Measurements from ENCODE around the gene OMP.
A peak's percentile ranks its signal among the peaks of the same experiment; 100 is the strongest.

OMP gene

GRCh38 chr11:77135069-77135468 lies 32.4 kb downstream of the OMP start:
- TF ChIP-seq REST (IDR thresholded peaks at IDR 0.05; ENCODE audit: insufficient replicate concordance, low read depth) (no peak), POLR2AphosphoS5 (IDR thresholded peaks at IDR 0.05; ENCODE audit: low read depth) (no peak), SPI1 (IDR thresholded peaks at IDR 0.05; ENCODE audit: borderline replicate concordance, low read depth) (no peak), CTCF (IDR thresholded peaks at IDR 0.05; ENCODE audit: insufficient read depth, low read length) (no peak), GABPA (IDR thresholded peaks at IDR 0.05; ENCODE audit: low read depth) (no peak)
- DNase-seq (ENCODE audit: low read depth in 1 of 2, low spot score in 1 of 2): no peak

GRCh38 chr11:77136074-77136473 lies 33.4 kb downstream of the OMP start:
- no peak overlapping the region for H3K27ac ChIP-seq (replicated peaks)
- no peak for TF ChIP-seq GABPA (IDR thresholded peaks at IDR 0.05; ENCODE audit: low read depth)
- TF ChIP-seq POLR2AphosphoS5 (IDR thresholded peaks at IDR 0.05; ENCODE audit: low read depth): no peak
- no peak for TF ChIP-seq REST (IDR thresholded peaks at IDR 0.05; ENCODE audit: insufficient replicate concordance, low read depth)
- no peak for TF ChIP-seq CTCF (IDR thresholded peaks at IDR 0.05; ENCODE audit: insufficient read depth, low read length)
- no peak for TF ChIP-seq SPI1 (IDR thresholded peaks at IDR 0.05; ENCODE audit: borderline replicate concordance, low read depth)
- H3K27me3 ChIP-seq (ENCODE audit: insufficient read depth, poor library complexity, severe bottlenecking): no peaks in the 10 kb centered on the region
- DNase-seq (ENCODE audit: low read depth in 1 of 2, low spot score in 1 of 2): no peak
- H3K4me3 ChIP-seq (replicated peaks; ENCODE audit: insufficient read depth, low read length): no peak overlapping the region

More at GRCh38 chr11:77135069-77135468, 32.4 kb downstream of the OMP start:
- Histone ChIP-seq H3K4me3 (replicated peaks; ENCODE audit: insufficient read depth, low read length) (no peak overlapping the region), H3K27me3 (ENCODE audit: insufficient read depth, poor library complexity, severe bottlenecking) (no peaks in the 10 kb centered on the region), H3K27ac (replicated peaks) (no peak overlapping the region)

- no peak for TF ChIP-seq POLR2AphosphoS5 (IDR thresholded peaks at IDR 0.05; ENCODE audit: low read depth)
- peak; percentile 76 for TF ChIP-seq REST (IDR thresholded peaks at IDR 0.05; ENCODE audit: insufficient replicate concordance, low read depth)
- H3K27ac ChIP-seq (replicated peaks): no peak overlapping the region
- DNase-seq (ENCODE audit: low read depth in 1 of 2, low spot score in 1 of 2): no peak
- no peak overlapping the region for H3K4me3 ChIP-seq (replicated peaks; ENCODE audit: insufficient read depth, low read length)
- H3K27me3 ChIP-seq (ENCODE audit: insufficient read depth, poor library complexity, severe bottlenecking): no peaks in the 10 kb centered on the region
Observed at GRCh38 chr11:77136784-77137420, 34.3 kb downstream of the OMP start.

Data from HL-60 (cell line).